Measurements from ENCODE around the gene TRIM63. TPM values are rescaled to one million over a fixed set of nuclear protein-coding genes. Genes with fewer than 3 reads are reported as not detected.

Gene TRIM63
- total RNA-seq, 1 experiment from 2014 or later = not detected

- H3K27ac ChIP-seq (ENCODE audit: insufficient read length, low read depth, low read length) = no peak overlapping the region
- no CpG with 5 or more reads among the region's 8 CpGs for WGBS (ENCODE audit: extremely low coverage, insufficient read length, low lambda C conversion rate)
These were observed 11.1 kb upstream of the TRIM63 start for GRCh38 chr1:26078286-26079177.

More at GRCh38 chr1:26078286-26079177, 11.1 kb upstream of the TRIM63 start:
- H3K56ac ChIP-seq (ENCODE audit: insufficient read length, low read depth, low read length) = no peak overlapping the region
- Mint-ChIP-seq H3K9me3 (no peaks in the 10 kb centered on the region), H3K4me1 (peaks cover 12 to 15% of the 10 kb centered on the region in 2 experiments), H3K27ac (no peak overlapping the region), H3K4me3 (no peak overlapping the region), H3K27me3 (ENCODE audit: low read depth) (peaks cover 5% of the 10 kb centered on the region), H3K36me3 (ENCODE audit: insufficient read depth in 1 of 3, low read depth in 3 of 3) (no peaks in the 10 kb centered on the region)
- no peak overlapping the region for H2BK20ac ChIP-seq (ENCODE audit: low read depth, low read length, poor library complexity, severe bottlenecking)
- H4K91ac ChIP-seq (ENCODE audit: insufficient read length, low read depth, low read length) = no peak overlapping the region
- no peak overlapping the region for H2BK5ac ChIP-seq (ENCODE audit: insufficient read length, low read length)
- no peaks in the 10 kb centered on the region for H4K20me1 ChIP-seq (ENCODE audit: control insufficient read depth, insufficient read depth, insufficient read length)
- no peaks in the 10 kb centered on the region for H3K27me3 ChIP-seq (ENCODE audit: insufficient read depth, low read length)
- no peak overlapping the region for H3K4me2 ChIP-seq (ENCODE audit: insufficient read depth, insufficient read length, low read length)
- H2BK12ac ChIP-seq (ENCODE audit: insufficient read length, low read depth, low read length) = no peak overlapping the region
- no peak overlapping the region for H3K14ac ChIP-seq (ENCODE audit: insufficient read depth, low read length)
- H3T11ph ChIP-seq (ENCODE audit: low read length) = no peak overlapping the region
- no peaks in the 10 kb centered on the region for H3K79me2 ChIP-seq (ENCODE audit: insufficient read depth, low read length)
- H3K9me3 ChIP-seq (ENCODE audit: control insufficient read depth, low read depth, low read length) = no peaks in the 10 kb centered on the region
- H4K5ac ChIP-seq (ENCODE audit: insufficient read length, low read depth, low read length) = no peak overlapping the region
- H3K4me1 ChIP-seq (ENCODE audit: insufficient read depth, low read length) = no peaks in the 10 kb centered on the region; the same call in 1 of the 2 replicates
- H3K23me2 ChIP-seq (ENCODE audit: insufficient read length, low read depth, low read length, poor library complexity, severe bottlenecking) = no peaks in the 10 kb centered on the region
- no peak overlapping the region for H2BK15ac ChIP-seq (ENCODE audit: low read depth, low read length)
- no peak overlapping the region for H3K4ac ChIP-seq (ENCODE audit: low read depth, low read length)
- DNase-seq = no peak
- H3K23ac ChIP-seq (ENCODE audit: insufficient read length, low read depth, low read length) = no peak overlapping the region
- H3K9ac ChIP-seq (ENCODE audit: extremely low read depth, insufficient read length, low read length) = no peak overlapping the region
- no peak overlapping the region for H2AK5ac ChIP-seq (ENCODE audit: insufficient read length, low read length)
- TF ChIP-seq CTCF (conservative IDR thresholded peaks at IDR 0.05) = no peak
- H3K79me1 ChIP-seq (ENCODE audit: insufficient read depth, low read depth, low read length, poor library complexity, severe bottlenecking) = no peaks in the 10 kb centered on the region
- no peak overlapping the region for H4K8ac ChIP-seq (replicated peaks; ENCODE audit: insufficient read length, low read depth, low read length)
- H2AFZ ChIP-seq (ENCODE audit: low read length) = no peak overlapping the region
- no peak overlapping the region for H2BK120ac ChIP-seq (ENCODE audit: low read depth, low read length, poor library complexity, severe bottlenecking)
- H3K18ac ChIP-seq (ENCODE audit: insufficient read length, low read depth, low read length) = no peak overlapping the region
